ENCODE results near the gene OLFML2A.
A peak's percentile ranks its signal among the peaks of the same experiment; 100 is the strongest.

DNA sequence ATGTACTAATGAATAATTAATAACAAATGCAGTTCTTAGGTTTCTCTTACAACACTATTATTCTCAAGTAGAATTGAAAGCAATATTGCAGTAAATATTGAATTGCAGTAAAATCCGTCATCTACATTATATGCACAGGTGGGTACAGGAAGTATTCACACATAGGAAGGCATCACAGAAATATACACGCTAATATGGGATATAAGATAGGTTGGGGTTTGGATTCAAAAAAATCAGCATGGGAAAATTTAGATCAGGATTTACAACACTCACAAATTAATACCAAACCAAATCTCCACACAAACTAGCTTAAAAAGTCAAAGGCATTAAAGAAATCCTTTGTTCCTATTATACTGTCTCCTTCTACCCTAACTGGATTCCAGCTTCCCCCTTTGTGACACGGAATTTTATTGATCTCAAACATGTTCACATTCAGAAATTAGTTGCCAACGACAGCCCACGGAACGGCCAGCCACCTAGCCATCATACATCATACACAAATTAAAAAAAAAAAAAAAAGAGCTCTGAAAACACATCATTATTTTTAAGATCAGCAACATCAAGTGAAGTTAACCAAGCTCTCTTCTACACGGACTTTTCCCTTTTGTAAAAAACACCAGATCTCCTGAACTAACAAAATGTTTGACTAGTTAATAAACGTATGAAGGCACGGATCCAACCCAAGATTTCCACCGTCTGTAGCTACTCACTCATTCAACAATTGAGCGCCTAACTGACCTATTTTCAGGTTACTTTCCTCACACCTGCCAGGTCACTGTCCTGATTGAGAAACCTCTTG lies 8.0 kb upstream of the OLFML2A start:
- TF ChIP-seq, protein P1, sequence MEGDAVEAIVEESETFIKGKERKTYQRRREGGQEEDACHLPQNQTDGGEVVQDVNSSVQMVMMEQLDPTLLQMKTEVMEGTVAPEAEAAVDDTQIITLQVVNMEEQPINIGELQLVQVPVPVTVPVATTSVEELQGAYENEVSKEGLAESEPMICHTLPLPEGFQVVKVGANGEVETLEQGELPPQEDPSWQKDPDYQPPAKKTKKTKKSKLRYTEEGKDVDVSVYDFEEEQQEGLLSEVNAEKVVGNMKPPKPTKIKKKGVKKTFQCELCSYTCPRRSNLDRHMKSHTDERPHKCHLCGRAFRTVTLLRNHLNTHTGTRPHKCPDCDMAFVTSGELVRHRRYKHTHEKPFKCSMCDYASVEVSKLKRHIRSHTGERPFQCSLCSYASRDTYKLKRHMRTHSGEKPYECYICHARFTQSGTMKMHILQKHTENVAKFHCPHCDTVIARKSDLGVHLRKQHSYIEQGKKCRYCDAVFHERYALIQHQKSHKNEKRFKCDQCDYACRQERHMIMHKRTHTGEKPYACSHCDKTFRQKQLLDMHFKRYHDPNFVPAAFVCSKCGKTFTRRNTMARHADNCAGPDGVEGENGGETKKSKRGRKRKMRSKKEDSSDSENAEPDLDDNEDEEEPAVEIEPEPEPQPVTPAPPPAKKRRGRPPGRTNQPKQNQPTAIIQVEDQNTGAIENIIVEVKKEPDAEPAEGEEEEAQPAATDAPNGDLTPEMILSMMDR (IDR thresholded peaks at IDR 0.05), result no peak
- peak; percentile 10 to 77 (median 56) for TF ChIP-seq POLR2AphosphoS5 (IDR thresholded peaks at IDR 0.05)

Data from sigmoid colon (tissue), 4 donors.